IPS-NIHi7 (cell line): ENCODE data around the gene C4orf50.
A peak's percentile ranks its signal among the peaks of the same experiment; 100 is the strongest.
"Not testable (repeated sequence)": the region's sequence is repeated elsewhere in the genome, so short reads cannot be mapped to it uniquely, and the experiment has no call there.

ENCODE experiments used
- DNase-seq: peaks from one replicate; pipeline ENCODE4 v3.0.0; 2012; ENCODE audit warnings: mixed read lengths; ENCODE audit errors: extremely low spot score

Gene C4orf50

DNA sequence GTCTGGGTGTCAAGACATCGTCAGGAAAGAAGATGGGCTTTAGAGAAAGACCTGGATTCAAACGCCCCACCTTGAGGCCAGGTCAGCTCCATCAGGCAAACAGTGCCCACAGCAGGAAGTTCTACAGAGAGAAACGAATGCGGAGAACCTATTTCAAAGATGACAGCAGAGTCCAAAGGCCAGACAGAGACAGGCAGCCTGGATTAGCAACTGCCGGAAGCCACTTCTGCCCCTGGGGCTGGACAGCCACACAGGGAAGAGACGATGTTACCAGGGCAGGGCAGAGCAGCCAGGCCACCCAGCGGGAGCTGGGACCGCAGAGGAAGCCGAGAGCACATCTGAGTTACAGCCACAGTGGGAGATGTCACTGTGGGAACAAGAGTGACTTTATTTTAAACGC lies 1.2 kb downstream of the C4orf50 start:
- no peak for DNase-seq

- no peak for DNase-seq
Observed at GRCh38 chr4:6013564-6013963, 4.7 kb downstream of the C4orf50 start.

- DNase-seq: no peak
Observed at GRCh38 chr4:6012200-6012599, 6.0 kb downstream of the C4orf50 start.

GRCh38 chr4:6011686-6012085 lies 6.5 kb downstream of the C4orf50 start:
- no peak for DNase-seq

GRCh38 chr4:6011271-6011671 lies 7.0 kb downstream of the C4orf50 start:
- DNase-seq: no peak

DNA sequence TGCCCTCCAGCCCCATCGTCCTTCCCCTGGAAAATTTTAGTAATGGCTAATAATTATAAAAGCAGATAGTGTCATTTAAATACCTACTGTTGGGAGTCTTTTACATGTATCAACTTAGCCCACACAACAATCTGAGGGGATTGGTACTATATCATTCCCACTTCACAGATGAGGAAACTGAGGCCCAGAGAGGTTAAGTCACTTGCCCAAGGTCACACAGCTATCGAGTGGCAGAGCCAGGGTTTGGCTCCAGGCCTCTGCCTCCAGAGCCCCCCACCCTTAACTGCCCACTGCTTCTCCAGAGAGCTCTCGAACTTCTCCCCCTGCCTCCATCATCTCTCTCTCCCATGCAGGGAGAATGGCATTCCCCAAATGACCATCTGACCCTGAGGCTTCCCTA lies 7.4 kb downstream of the C4orf50 start:
- DNase-seq: no peak

- DNase-seq: no peak
Observed at GRCh38 chr4:6009452-6009851, 8.8 kb downstream of the C4orf50 start.

DNA sequence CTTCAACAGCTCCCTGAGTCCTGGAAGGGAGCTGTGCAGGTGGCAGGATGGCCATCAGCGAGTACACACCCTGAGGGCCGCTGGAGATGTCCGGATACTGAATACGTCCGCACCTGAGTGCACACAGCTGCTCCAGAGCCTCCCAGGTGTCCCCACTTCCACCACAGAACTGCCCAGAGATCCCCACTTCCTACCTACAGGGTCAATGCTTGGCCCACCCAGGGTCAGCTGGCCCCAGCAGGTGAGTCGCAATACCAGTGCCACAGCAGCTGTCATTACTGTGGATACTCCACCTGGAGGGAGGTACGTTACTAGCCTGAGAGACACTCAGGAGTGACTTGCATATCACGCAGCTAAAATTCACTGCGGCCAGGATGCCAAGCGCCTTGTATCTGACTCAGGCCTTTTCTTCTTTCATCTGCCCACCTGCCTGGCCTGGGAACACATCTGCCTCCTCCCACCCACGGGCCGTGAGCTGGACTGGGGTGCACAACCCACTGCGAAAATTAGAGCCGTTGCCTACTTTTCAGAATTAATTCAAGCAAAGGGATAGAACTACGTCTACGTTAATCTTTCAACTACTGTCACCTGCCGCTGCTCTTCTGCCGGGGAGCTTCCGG lies 9.4 kb downstream of the C4orf50 start:
- DNase-seq: no peak

GRCh38 chr4:6008092-6008551 lies 10.1 kb downstream of the C4orf50 start:
- DNase-seq: peak; percentile 84

- DNase-seq: no peak
Observed at GRCh38 chr4:6005175-6005574, 13.1 kb downstream of the C4orf50 start.

DNA sequence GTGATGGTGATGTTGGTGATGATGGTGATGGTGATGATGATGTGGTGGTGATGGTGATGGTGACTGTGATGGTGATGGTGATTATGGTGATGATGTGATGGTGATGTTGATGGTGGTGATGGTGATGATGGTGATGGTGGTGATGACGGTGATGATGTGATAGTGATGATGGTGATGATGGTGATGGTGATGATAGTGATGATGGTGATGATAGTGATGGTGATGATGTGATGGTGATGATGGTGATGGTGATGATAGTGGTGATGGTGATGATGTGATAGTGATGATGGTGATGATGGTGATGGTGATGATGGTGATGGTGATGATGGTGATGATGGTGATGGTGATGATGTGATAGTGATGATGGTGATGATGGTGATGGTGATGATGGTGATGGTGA lies 14.7 kb downstream of the C4orf50 start:
- not testable (repeated sequence) for DNase-seq

DNA sequence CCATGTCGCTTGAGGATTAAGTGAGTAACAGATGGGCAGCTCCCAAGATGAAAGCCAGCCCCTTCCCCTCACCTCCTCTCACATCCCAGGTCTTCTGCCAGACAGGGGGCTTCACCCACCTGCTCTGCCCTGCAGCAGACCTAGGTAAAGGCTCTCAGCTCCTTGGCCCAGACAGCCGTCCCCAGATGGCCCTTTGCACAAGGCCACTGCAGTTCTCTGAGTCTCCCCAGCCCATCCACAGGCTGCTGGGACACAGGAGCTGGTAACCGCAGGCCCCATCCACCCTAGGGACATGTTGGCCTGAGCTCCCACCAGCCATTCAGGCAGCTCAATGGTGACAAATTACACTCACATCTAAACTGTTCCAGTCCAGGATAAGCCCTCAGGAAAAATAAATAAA lies 15.3 kb downstream of the C4orf50 start:
- DNase-seq: no peak

- no peak for DNase-seq
Observed at GRCh38 chr4:6002492-6002833, 15.8 kb downstream of the C4orf50 start.

DNA sequence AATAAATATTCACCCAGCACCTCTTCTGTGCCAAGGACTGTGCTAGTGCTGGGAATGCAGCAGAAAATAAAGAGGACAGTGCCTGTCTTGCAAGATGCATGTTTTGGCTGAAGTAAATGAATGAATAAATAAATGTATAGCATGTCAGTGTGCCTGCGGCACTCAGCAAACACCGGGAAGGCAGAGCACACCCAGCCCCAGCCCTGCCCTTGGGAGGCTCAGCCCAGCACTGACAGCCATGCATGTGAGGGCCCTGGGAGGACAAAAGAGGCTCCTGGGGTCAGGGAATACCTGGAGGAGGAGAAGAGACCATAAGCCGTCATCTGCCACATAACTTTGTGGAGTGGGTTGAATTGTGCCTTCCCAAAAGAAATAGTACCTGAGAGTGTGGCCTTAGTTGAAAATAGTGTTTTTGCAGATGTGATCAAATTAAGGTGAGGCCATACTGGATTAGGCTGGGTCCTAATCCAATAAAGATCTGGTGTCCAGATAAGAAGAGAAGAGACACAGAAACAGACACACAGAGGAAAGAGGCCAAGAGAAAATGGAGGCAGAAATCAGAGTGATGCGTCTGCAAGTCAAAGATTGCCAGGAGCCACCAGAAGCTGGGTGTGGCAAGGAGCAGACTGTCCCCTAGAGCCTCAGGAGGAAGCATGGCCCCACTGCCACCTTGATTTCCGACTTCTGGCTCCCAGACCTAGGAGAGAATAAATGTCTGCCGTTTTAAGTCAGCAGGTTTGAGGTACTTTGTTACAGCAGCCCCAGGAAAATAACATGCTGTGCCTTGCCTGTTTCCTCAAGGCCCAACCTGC lies 16.3 kb downstream of the C4orf50 start:
- DNase-seq: no peak

DNA sequence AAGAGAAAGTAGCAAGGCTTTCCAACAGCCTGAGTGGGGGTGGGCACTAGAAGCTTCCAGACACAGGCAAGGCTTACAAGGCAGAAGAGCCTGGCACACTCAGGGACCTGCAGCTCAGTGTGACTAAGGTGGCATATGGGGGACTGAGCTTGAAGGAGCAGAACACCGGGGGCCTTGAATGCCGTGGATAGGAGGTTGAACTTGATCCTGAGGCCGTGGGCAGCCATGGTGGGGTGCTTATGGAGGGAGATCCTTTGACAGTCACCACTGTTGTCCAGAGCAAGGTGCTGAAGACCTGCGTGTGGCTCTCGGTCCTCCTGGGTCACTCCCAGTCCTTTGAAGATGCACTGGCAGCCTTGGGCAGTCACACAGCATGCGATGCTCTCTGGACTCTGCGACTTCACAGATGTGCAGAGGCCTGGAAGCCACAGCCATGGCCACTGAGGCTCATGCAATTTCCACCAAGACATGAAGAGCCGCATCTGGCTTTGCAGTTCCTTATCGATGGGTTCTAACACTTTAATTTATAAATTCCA lies 18.3 kb downstream of the C4orf50 start:
- no peak for DNase-seq

GRCh38 chr4:5999356-5999755 lies 18.9 kb downstream of the C4orf50 start:
- no peak for DNase-seq

DNA sequence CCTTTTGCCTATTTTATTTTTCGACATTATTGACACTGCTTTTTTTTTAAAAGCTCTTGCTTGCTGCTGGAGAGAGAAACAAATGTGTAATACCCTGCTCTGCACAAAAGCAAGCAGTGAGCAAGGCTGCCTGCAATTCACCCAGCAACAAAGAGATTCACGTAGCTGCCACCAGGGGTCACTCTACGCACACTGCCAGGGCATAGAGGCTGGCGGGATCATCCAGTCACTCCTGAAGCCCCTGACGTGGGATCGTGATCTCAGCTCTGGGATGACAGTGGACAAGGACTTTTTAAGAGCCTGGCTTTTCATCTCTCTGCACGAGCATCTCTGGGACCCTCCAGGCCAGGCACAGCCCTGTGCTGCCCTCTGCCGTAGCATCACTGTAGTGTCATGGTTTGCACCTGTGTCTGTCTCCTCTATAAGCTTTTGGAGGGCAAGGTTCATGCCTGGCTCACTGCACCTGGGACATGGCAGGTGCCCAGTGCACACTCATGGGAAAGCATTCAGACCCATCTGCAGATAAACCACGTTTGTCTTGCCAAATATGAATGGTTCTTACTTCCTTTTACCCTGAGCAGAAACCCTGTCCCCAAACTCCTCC lies 19.8 kb downstream of the C4orf50 start:
- DNase-seq: peak; percentile 90

DNA sequence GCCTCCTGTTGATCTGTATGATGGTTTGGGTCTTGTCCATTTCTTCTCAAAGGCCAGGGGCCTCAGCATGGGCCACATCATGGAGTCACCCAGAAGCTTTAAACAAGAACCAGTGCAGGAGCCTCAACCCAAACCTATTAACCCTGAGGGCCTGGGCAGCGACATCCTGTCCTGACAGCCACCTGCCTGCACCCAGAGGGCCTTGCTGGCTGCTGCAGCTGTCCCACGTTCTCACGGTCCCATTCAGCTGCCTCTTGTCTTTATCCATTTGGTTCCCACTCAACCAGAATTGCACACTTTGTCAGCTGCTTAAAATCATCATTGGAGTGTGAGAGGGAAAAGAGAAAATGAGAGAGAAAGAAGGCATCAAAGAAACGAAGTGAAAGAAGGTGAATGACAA lies 21.6 kb downstream of the C4orf50 start:
- DNase-seq: no peak

GRCh38 chr4:5995901-5996623 lies 22.2 kb downstream of the C4orf50 start:
- no peak for DNase-seq

- DNase-seq: no peak
Observed at GRCh38 chr4:5993876-5994811, 24.1 kb downstream of the C4orf50 start.

DNA sequence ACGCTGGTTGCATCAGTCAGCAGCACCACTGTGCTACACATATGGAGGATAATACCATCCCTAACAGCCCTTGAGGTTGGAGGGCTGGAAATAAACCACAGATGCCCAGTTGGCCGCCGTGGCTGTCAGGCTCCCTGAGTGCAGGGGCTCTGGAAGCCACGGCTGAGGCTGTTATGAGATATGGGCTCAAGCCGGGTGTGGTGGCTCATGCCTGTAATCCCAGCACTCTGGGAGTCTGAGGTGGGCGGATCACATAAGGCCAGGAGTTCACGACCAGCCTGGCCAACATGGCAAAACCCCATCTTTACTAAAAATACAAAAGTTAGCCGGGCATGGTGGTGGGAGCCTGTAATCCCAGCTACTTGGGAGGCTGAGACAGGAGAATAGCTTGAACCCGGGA lies 24.9 kb downstream of the C4orf50 start:
- not testable (repeated sequence) for DNase-seq
